Osteoblast (primary cell): ENCODE results near the gene PARD6B. TPM values are rescaled to one million over a fixed set of nuclear protein-coding genes. Genes with fewer than 3 reads are reported as not detected.

ENCODE experiments used
- DNase-seq: peaks from one replicate; pipeline ENCODE4 v3.0.0; 2011; ENCODE audit warnings: low spot score, mixed read lengths; ENCODE audit not compliant: insufficient read length; ENCODE audit errors: missing footprints
- H2AFZ ChIP-seq: 2 replicates; pipeline ENCODE4 v1.6.0; 2011; ENCODE audit warnings: mild to moderate bottlenecking, low read length
- H3K27ac ChIP-seq: 2 replicates; pipeline ENCODE4 v1.5.1; 2011; ENCODE audit warnings: mild to moderate bottlenecking, low read depth, low read length, moderate library complexity
- H3K27me3 ChIP-seq: 2 replicates; pipeline ENCODE4 v1.6.0; 2012; ENCODE audit warnings: mild to moderate bottlenecking, control low read depth, inconsistent platforms, low read length, moderate library complexity; ENCODE audit not compliant: insufficient read depth
- H3K36me3 ChIP-seq: 2 replicates; pipeline ENCODE4 v1.5.1; 2011; ENCODE audit warnings: mild to moderate bottlenecking, low read length, control low read depth, moderate library complexity; ENCODE audit not compliant: insufficient read depth
- H3K4me1 ChIP-seq: 2 replicates; pipeline ENCODE4 v1.5.1; 2011; ENCODE audit warnings: mild to moderate bottlenecking, low read length, control low read depth, moderate library complexity; ENCODE audit not compliant: insufficient read depth
- H3K4me2 ChIP-seq: 2 replicates; pipeline ENCODE4 v1.6.0; 2011; ENCODE audit warnings: mild to moderate bottlenecking, low read length; ENCODE audit not compliant: insufficient read depth
- H3K4me3 ChIP-seq: fragments of 200-600 bp; sonication (generic); 3 replicates; pipeline ENCODE4 v1.5.1; 2012; ENCODE audit warnings: mild to moderate bottlenecking, low read length, inconsistent platforms; ENCODE audit not compliant: insufficient read depth
- H3K79me2 ChIP-seq: 2 replicates; pipeline ENCODE4 v1.6.0; 2012; ENCODE audit warnings: mild to moderate bottlenecking, low read length, control low read depth, inconsistent platforms; ENCODE audit not compliant: insufficient read depth
- H3K9me3 ChIP-seq: 2 replicates; pipeline ENCODE4 v1.5.1; 2011; ENCODE audit warnings: low read depth, low read length, control low read depth
- H4K20me1 ChIP-seq: 2 replicates; pipeline ENCODE4 v1.6.0; 2012; ENCODE audit warnings: mild to moderate bottlenecking, low read length, control low read depth; ENCODE audit not compliant: insufficient read depth
- total RNA-seq: library from RNA; depleted of rRNA; stranded (reverse); fragments of >200 nt; gene quantifications from 2 replicates; pipeline ENCODE4 v1.2.3, GENCODE V29; 2012
- TF ChIP-seq, protein P1 (sequence below): IDR thresholded peaks from 2 replicates; pipeline ENCODE4 v1.5.1; 2011; ENCODE audit warnings: mild to moderate bottlenecking, low read depth, low read length, moderate library complexity; ENCODE audit errors: extremely low read depth

Gene PARD6B
- total RNA-seq, 1 donor, result 0.72 TPM

DNA sequence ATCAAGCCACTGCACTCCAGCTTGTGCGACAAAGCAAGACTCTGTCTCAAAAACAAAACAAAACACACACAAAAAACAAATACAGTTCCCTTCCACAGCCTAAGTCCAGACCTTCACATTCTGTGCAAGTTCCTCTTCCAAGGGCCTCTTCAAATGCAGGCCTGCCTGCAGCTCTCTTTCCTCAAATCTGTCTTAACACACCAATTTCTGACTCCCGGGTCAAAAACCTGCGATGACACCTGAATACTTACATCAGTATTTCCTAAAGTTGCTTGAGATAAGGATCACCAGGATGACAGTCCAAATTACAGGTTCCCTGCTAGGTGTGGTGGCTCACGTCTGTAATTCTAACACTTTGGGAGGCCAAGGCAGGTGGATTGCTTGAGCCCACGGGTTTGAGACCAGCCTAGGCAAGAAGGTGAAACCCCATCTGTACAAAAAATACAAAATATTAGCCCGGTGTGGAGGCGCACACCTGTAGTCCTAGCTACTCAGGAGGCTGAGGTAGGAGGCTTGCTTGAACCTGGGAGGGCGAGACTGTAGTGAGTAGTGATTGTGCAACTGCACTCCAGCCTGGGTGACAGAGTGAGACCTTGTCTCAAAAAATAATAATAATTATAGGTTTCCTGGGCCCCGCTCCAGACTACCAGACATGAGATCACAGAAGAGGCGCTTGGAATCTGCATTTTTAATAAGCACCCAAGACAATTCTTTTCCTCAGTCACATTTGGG is 8.8 kb upstream of the PARD6B start:
- TF ChIP-seq, protein P1, sequence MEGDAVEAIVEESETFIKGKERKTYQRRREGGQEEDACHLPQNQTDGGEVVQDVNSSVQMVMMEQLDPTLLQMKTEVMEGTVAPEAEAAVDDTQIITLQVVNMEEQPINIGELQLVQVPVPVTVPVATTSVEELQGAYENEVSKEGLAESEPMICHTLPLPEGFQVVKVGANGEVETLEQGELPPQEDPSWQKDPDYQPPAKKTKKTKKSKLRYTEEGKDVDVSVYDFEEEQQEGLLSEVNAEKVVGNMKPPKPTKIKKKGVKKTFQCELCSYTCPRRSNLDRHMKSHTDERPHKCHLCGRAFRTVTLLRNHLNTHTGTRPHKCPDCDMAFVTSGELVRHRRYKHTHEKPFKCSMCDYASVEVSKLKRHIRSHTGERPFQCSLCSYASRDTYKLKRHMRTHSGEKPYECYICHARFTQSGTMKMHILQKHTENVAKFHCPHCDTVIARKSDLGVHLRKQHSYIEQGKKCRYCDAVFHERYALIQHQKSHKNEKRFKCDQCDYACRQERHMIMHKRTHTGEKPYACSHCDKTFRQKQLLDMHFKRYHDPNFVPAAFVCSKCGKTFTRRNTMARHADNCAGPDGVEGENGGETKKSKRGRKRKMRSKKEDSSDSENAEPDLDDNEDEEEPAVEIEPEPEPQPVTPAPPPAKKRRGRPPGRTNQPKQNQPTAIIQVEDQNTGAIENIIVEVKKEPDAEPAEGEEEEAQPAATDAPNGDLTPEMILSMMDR, result no peak
- peaks cover 47% of the 10 kb centered on the region for H3K4me1 ChIP-seq
- H3K36me3 ChIP-seq, result no peaks in the 10 kb centered on the region
- H3K4me2 ChIP-seq, result no peak overlapping the region
- no peak for DNase-seq
- no peaks in the 10 kb centered on the region for H3K9me3 ChIP-seq
- H3K27ac ChIP-seq, result no peak overlapping the region
- H3K4me3 ChIP-seq, result no peak overlapping the region
- H2AFZ ChIP-seq, result peak overlapping the region; percentile 35
- no peaks in the 10 kb centered on the region for H3K79me2 ChIP-seq
- H3K27me3 ChIP-seq, result no peaks in the 10 kb centered on the region
- H4K20me1 ChIP-seq, result no peaks in the 10 kb centered on the region

DNA sequence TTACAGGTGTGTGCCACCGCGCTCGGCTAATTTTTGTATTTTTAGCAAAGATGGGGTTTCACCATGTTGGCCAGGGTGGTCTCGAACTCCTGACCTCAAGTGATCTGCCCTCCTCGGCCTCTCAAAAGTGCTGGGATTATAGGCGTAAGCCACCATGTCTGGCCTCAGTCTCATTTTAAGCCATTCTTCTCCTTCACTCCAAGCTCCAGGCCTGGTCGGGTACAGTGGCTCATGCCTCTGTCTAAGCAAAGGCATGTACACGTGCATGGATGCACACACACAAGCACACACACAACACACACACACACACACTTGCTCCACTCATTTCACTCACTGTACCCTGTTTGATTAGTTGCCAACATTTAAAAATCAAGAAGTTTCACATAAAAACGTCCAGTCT is 7.7 kb upstream of the PARD6B start:
- H3K27me3 ChIP-seq, result no peaks in the 10 kb centered on the region
- H3K4me1 ChIP-seq, result peaks cover 43% of the 10 kb centered on the region
- H3K4me2 ChIP-seq, result no peak overlapping the region

DNA sequence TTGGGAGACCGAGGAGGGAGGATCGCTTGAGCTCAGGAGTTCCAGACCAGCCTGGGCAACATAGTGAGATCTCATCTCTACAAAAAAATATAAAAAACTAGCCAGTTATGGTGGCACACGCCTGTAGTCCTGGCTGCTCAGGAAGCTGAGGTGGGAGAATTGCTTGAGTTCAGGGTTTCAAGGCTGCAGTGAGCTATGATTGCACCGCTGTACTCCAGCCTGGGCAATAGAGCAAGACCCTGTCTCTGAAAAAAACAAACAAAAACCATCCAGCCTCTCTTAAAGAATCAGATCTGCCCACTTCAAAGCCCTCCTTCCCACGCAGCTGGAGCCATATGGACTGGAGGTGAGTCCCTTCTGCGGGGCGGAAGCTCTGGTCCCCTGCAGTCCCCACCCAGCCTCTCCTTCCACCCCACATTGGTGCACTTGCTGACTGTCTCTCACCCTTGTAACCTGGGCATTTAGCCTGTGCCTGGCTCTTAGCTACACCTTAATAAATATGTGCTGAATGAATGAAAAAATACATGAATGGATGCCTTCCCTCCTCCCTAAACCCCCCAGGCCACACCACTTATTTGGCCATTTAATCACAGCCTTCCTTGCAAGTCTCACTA is 7.2 kb upstream of the PARD6B start:
- no peaks in the 10 kb centered on the region for H4K20me1 ChIP-seq
- no peaks in the 10 kb centered on the region for H3K9me3 ChIP-seq
- peak overlapping the region; percentile 75 for H3K4me2 ChIP-seq
- no peaks in the 10 kb centered on the region for H3K79me2 ChIP-seq
- no peaks in the 10 kb centered on the region for H3K27me3 ChIP-seq
- H3K4me1 ChIP-seq, result peaks cover 42% of the 10 kb centered on the region
- no peak for DNase-seq
- H3K27ac ChIP-seq, result peak overlapping the region; percentile 79
- H2AFZ ChIP-seq, result peak overlapping the region; percentile 89
- TF ChIP-seq, protein P1, result no peak
- H3K4me3 ChIP-seq, result peak overlapping the region; percentile 53
- no peaks in the 10 kb centered on the region for H3K36me3 ChIP-seq

More for the DNA sequence above, 7.7 kb upstream of the PARD6B start:
- no peak overlapping the region for H3K4me3 ChIP-seq
- no peaks in the 10 kb centered on the region for H3K9me3 ChIP-seq
- no peaks in the 10 kb centered on the region for H4K20me1 ChIP-seq
- no peaks in the 10 kb centered on the region for H3K36me3 ChIP-seq
- TF ChIP-seq, protein P1, result no peak
- DNase-seq, result no peak
- no peak overlapping the region for H3K27ac ChIP-seq
- H2AFZ ChIP-seq, result no peak overlapping the region
- no peaks in the 10 kb centered on the region for H3K79me2 ChIP-seq
